ENCODE results near the gene AGAP5.
A peak's percentile ranks its signal among the peaks of the same experiment; 100 is the strongest.
"Not testable (repeated sequence)": the region's sequence is repeated elsewhere in the genome, so short reads cannot be mapped to it uniquely, and the experiment has no call there.

Gene AGAP5

DNA sequence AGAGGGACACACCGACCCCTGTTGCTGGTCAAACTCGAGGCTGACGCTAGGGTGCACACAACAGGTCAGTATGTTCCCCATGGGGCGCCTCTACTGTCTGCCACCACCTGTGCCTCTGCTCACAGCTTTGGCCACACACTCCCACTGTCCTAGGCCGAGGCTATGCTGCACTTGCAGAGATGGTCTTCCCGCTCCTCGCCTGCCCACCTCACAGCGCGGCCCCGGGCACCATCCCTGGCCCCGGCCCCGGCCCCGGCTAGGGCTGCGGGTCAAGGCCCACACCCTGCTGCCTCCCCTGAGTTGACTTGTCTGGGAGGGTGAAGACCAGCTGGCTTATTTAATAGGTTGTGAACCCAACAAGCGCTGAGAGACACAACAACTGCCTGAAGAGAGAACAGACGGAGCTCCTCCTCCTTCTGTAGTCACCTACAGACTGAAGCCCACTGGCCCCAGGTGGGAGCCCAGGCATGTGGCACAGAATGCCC lies at the start of gene AGAP5:
Gene AGAP5, minus strand, starts transcription at position 435 of the 485 bp plus-strand sequence. Its CDS starts 354 bp downstream, at position 81.
- DNase-seq = not testable (repeated sequence)

DNA sequence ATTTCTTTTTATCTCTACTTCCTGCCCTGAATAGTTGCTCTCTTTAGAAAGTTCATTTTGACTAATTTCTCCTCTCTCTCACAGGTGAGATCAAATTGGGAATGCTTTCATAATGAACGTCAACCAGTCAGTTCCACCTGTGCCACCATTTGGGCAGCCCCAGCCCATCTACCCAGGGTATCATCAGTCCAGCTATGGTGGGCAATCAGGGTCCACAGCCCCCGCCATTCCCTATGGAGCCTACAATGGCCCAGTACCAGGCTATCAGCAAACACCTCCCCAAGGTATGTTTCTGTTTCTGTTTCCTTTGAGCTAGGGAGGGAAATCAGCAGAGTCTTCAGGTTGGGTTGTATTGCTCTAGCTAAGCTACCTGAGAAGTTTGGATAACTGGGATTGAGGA lies 48.8 kb upstream of the AGAP5 start:
- no peak for DNase-seq

DNA sequence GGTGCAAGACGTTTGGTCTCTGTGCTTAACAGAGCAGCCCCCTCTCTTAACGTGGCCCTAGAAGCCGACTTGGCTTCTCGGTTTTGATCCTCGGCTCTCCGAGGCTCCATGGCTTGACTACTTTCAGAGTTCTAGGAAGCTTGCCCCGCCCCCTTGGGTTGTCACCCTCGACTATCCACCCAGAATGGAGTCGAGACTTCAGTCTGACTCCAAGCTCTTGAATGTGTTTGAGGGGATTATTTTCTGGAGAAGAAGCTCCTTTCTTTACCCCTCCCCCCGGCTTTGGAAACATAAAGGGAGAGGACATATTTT lies 46.7 kb upstream of the AGAP5 start:
- DNase-seq = peak in 1 of 3 experiments; percentile 20

DNA sequence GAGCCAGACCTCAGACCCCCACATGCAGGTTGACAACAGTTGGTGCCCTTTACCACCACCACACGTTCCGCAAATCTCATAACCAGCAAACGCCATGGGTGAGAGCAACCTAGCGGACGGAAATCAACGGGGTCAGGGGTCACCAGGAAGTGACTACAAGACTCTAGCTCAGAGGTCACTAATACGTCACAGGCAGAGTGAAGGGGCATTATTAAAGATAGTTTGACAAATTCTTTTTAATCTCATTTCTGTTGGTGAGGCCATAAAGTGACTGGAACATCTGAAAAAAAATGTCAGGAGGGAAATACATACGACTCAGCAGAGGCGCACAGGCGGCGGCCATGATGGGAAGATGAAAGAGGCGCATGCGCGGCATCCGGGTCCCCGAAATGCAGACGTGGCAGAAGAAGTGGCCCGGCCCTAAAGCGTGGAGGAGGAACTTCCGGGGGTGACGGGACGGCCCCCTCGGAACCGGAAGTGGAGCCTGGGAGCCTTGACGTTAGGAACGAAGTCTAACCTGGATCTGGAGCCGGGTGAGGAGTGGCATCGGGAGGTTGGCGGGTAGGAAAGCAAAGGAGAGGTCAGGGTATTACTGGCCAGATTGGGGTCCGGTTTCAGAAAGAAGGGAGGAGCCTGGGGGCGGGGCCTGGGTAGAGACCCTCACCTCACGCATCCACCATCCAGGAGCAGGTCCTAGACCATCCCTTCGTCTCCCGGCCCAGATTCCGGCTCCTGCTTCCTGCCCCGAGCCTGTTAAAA lies 46.2 kb upstream of the AGAP5 start, which contains the start of gene SEC24C:
Gene SEC24C, plus strand, starts transcription at position 468 of the 759 bp plus-strand sequence. CDS start 2,461 bp downstream, outside the sequence.
- peak; percentile 90 to 97 (median 92) for DNase-seq

DNA sequence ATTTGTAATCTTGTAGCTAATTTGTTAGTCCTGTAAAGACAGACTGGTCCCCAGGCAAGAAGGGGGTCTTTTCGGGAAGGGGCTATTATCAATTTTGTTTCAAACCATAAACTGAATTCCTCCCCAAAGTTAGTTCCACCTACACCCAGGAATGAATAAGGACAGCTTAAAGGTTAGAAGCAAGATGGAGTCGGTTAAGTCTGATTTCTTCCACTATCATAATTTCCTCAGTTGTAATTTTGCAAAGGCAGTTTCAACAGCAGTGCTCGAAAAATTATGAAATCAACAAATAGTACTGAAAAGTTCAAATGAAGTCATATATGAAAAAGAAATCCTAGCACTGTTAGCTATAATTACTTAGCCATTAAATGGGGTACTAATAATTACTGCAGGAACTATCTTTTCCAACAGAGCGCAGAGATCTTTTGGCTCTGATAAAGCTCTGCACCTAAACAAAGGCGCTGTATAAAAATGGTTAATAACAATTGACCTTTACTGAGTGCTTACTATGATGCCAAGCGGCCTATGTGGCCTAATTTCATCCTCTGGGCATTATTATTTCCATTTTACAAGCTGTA lies 45.5 kb upstream of the AGAP5 start:
- DNase-seq = no peak

DNA sequence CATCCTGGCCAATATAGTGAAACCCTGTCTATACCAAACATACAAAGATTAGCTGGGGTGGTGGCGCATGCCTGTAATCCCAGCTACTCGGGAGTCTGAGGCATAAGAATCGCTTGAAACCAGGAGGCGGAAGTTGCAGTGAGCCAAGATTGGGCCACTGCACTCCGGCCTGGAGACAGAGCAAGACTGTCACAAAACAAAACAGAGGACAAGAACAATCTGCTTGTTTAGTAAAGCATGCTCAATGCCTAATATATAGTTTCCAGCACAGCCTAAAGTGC lies 44.5 kb upstream of the AGAP5 start:
- DNase-seq = no peak

DNA sequence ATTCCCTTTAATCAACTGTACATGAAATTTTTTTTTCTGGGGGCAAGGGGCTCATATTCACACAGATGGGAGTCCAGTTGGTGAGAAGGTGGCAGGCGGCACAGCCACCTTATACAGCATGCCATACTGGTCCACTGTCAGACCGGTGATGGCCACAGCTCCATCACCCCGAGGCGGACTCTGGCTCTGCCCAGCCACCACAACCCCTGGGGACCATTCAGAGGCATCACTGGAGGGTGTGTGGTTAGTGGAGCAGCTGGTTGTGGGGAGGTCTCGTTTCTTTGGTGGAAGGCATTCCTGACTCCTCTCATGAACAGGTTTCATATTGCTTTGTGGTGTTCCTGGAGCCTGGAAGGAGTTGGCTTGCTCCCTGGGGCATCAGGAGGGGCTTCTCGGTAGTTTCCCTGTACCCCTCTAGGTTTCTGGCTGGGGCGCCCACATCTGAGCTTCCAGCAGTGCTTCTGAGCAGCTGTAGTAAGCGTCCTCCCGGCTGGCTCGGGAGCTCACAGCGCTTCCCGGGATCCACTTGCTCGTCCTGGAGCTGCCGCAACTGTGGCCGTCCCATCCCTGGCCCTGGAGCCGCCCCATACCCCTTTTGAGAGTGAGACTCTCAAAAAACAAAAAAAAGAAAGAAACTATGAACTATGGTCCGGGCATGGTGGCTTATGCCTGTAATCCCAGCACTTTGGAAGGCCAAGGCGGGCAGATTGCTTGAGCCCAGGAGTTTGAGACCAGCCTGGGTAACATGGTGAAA lies 42.8 kb upstream of the AGAP5 start:
- DNase-seq = not testable (repeated sequence)

DNA sequence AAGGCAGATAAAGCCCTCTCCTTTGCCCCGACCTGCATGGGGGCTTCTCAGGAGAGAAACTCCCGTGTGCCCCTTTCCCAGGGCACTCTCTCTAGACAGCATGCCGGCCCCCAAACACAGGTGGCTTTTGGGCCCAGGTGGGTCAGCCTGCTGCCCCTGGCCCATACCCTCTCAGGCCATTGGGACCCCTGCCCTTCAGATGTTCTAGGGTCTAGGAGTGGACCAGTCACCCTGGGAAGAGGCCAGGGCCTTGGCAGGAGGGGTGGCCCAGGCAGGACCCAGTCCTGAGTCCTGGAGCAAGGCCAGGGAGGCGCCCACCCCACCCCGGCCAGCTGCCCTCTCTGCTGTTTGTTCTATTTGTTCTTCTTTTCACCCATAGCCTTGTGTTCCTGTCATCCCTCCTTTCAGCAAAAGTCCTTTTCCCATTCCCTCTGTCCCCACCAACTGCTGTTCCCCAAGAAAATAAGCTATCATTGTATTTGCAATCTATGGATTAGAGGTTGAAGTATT lies 36.9 kb upstream of the AGAP5 start:
- DNase-seq = no peak

DNA sequence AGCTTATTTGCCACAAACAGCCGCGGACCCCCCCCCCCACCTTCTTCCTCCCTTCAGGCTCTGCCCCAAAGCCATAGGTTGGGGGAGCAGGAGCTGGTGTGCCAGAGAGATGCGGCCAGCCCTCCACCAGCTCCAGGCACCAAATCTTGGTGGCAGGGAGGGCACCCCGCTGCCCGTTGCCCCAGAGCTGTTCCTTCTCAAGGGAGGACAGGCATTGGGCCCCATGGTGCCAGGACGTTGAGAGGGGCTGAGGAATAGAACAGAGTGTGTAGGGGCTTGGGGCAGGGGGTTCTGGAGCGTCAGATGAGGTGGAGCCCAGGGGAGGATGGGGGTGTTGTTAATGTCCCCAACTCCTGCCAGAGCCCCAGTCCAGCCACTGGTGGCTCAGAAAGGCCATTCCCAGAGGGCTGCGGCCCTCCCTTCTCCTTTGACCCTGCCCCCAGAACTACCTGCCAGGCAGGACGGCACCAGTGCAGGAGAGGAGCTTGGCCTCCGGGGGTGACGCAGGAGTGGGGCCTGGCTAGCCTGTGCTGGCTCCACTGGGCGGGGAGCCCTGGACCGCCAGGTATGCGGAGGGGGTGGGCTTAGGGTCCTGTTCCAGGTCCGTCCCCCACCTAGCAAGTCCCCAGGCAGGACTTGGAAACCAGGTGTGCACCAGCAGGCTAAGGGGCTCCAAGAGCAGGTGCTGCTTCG lies 36.3 kb upstream of the AGAP5 start:
- DNase-seq = no peak

DNA sequence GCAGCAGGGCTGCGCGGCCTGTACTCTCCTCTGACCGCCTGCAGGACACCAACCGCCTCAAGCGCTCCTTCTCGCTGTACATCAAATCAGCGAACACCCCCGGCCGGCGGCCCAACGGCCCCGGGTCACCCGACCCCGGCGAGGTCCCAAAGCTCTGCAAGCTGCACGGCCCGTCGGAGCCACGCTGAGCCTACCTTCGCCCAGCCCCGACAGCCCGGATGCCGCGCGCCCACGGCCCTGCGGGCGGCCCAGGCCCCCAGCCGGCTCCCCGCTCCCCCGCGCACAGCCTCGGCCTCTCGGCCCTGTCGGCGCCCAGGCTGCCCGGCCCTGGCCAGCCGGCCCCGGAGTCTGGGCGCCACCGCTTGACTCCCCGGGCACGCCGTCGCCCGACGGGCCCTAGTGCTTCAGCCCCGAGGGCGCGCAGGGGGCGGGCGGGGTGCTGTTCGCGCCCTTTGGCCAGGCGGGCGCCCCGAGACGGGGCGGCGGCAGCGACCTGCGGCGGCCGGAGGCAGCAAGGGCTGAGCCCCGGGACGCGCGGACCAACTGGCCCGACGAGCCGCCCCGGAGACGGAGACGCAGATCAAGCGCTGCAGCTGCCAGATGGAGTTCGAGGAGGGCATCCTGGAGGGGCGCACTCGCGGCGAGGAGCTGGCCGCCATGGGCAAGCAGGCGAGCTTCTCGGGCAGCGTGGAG lies 35.2 kb upstream of the AGAP5 start:
- no peak for DNase-seq

DNA sequence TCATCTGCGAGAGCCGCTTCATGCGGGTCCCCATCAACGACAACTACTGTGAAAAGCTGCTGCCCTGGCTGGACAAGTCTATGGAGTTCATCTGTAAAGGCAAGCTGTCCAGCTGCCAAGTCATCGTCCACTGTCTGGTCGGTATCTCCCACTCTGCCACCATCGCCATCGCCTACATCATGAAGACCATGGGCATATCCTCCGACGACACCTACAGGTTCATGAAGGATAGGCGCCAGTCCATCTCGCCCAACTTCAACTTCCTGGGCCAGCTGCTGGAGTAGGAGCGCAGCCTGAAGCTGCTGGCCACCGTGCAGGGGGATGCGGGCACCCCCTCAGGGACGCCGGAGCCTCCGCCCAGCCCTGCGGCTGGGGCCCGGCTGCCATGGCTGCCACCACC lies 34.5 kb upstream of the AGAP5 start:
- DNase-seq = no peak

DNA sequence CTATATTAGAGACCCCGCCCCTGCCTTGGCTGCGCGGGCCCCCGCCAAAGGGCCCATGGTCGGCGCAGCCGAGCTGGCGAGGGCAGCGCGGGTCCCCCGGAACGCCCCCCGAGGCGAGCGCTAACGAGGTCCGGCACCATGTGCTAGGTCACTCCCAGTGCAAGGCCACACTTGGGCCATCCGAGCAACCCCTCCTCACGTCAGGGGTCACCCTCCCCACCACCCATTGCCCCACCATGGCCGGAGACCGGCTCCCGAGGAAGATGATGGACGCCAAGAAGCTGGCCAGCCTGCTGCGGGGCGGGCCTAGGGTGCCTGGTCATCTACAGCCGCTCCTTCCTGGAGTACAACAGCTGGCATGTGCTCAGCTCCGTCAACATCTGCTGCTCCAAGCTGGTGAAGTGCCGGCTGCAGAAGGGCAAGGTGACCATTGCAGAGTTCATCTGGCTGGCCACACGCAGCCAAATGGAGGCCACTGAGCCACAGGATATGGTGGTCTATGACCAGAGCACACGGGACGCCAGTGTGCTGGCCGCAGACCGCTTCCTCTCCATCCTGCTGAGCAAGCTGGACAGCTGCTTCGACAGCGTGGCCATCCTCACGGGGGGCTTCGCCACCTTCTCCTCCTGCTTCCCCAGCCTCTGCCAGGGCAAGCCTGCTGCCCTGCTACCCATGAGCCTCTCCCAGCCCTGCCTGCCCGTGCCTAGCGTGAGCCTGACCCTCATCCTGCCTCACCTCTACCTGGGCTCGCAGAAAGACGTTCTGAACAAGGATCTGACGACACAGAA lies 33.9 kb upstream of the AGAP5 start:
- no peak for DNase-seq

DNA sequence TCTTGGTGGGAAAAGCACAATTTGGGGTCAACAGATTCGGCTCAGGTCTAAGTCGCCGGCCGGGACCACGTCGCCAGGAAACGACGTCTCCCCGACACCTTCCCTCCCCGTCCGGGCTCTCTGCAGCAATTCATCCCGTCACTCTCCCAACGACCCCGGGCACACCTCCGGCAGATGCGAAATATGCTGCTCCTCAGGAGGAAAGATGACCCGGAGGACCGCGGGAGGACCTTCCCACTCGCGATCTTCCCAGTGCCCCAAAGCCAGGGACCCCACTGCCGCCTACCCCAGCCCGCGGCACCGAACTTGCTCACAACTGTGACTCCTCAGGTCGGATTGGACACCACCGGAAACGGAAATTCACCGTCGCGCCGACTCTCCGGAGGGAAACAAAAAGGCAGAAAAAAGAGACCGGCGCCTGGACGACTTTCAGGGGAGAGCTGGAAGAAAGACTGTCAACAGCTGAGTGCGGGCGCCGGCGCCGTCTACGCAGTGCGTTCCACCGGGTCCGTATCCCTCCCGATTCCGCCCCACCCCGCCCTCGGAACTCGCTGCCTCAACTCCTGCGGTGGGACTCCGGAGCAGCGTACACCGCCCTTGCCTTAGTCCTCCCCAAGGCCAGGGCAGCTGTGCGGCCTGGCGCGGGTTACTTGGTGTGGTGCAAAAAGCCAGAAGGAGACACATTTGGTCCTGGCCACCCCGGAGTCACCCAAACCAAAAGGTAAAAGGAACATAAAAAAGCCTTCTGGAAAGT lies 32.4 kb upstream of the AGAP5 start:
- DNase-seq = peak; percentile 88 to 89 (median 88)

DNA sequence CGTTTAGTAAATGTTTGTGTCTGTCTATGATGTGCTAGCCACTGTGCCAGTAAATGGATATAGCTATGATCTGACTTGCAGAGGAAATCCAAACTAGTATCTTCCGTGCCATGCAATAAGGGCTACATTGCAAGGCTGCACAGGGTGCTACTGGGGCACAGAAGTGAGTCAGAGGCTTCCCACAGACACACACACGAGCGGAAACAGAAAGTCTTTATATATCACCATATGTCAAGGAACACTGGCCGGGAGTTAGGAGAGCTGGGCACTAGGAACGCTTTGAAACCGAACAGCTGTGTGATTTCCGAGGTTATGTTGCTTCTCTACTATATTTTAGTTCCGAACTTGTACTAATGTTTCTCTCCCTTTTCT lies 31.9 kb upstream of the AGAP5 start:
- not testable (repeated sequence) for DNase-seq

DNA sequence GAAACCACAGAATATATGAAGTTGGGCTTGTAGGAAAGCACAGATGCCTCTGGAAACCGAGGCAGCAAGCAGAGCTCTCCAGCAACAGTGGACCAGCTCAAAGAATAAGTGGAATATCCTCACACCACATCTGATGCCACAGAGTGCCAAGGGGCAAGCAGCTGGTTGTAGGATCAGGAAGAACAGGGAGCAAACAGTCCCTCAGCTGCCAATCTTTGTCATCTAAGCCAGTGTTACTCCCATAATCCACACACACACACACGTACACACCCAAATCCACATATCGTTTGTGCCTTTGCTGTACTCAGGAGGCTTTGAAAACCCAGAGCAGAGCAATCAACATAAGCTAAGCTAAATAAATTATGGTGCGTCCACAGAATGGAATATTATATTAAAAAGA lies 25.6 kb upstream of the AGAP5 start:
- DNase-seq = no peak

DNA sequence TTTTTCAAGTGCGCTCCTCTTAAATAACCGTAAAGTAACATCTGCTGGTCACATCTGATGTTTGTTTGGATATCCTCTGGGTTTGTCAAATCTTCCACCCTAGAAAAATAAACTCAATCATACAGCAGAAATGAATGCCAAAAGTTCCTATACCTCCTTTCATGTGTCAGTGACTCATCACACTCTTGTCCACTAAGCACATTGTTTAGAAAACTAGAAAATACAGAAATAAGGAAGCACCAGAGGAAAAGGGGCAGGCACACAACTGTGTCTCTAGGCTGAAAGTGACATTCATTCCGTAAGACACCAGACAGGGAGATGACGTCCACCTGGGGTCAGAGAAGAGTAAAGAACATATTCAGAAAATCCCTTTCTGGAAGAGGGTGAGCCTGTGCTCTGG lies 22.7 kb upstream of the AGAP5 start:
- peak in 1 of 3 experiments; percentile 1 for DNase-seq

DNA sequence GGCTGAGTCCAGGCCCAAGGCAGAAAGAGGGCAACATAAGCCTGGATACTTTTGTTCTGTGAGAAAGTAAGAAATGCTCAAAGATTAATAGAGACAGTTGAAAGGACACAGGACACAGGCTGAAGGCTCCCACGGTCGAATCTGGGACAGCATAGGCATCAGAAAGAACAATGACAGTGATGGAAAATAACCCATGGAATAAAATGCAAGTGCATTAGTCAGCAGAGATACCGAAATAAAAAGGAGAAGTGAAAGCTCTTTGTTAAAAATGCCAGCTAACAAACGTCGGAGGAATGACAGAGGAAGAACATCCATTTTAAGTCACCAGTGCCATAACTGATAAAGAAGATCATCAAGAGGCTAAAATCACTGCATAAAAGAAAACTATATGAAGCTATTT lies 19.6 kb upstream of the AGAP5 start:
- no peak for DNase-seq

DNA sequence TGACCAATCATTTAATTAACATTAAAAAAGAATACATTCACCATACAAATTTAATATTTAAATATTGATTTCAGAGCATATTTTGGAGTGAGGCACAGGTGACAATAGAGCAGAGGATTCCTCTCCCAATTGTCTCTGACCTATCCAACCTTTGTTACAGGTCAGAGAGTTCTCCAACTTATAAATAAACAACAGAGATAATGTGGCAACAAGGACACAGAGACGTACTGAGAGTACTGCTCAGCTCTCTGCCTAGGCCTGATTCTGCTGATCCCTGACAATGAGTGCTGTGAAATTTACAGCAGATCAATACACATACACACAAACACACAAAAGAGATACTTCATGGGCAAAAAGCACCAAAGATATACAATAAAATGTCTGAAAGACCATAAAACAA lies 18.3 kb upstream of the AGAP5 start:
- DNase-seq = no peak

DNA sequence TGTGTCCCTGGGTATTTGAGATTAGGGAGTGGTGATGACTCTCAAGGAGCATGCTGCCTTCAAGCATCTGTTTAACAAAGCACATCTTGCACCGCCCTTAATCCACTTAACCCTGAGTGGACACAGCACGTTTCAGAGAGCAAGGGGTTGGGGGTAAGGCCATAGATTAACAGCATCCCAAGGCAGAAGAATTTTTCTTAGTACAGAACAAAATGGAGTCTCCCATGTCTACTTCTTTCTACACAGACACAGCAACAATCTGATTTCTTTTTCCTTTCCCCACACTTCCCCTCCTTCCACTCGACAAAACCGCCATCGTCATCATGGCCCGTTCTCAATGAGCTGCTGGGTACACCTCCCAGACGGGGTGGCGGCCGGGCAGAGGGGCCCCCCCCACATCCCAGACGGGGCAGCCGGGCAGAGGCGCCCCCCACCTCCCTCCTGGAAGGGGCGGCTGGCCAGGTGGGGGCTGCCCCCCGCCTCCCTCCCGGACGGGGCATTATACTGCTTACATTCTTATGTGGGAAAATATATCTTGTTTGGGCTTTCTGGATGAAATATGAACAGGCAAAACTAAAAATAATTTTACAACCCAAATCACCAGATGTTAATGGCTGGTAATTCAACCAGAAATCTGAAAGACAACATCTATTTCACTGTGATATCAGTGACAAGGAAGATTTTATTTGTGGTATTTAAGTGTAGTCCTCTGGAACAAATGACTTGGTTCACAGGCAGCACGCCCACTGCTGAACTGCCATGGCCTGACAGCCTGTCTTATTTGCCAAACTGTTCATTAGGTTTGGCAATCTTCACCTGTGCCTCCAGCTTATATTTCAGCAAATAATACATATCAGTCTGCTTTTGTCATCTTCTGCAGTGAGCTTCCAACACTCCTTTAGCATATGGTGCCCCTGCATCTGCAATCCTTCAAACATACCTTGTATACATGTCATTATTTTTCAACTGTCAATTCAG lies 17.6 kb upstream of the AGAP5 start:
- DNase-seq = not testable (repeated sequence)

DNA sequence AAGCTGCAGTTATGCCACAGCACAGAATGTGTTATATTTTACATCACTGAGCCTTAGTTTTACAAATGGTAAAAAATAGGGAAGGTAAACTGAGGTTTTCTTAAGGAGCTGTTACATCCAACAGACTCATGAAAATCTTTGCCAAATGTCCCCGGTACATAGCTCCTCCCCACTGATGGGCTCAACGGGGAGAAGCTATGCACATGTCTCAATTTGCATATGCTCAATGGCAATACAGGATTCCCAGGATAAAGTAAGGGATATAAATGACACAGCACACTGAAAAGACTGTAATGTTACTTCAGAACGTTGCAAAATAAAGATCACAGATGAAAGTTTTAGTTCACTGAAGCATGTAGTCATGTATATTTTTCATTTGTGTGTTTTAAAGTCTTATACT lies 16.6 kb upstream of the AGAP5 start:
- not testable (repeated sequence) for DNase-seq

Data from NCI-H1417 (cell line).